A204.1 (cell line): ENCODE measurements around the gene CUBN.

ENCODE experiments used
- FAIRE-seq: peaks from 2 replicates; lab custom pipeline; 2012; peaks lifted over from hg19 to GRCh38; lab: Jason Lieb, UNC

CUBN gene

GRCh38 chr10:17067376-17068264, 62.0 kb downstream of the CUBN start:
- peak; percentile 99 for FAIRE-seq

- no peak for FAIRE-seq
These were observed 62.8 kb downstream of the CUBN start for GRCh38 chr10:17066807-17067206.

GRCh38 chr10:17066000-17066399, 63.6 kb downstream of the CUBN start:
- FAIRE-seq = no peak

- no peak for FAIRE-seq
These were observed 64.3 kb downstream of the CUBN start for GRCh38 chr10:17065273-17065672.

- peak; percentile 25 for FAIRE-seq
These were observed 65.2 kb downstream of the CUBN start for GRCh38 chr10:17064435-17064834.

GRCh38 chr10:17062955-17063484, 66.6 kb downstream of the CUBN start:
- peak; percentile 98 for FAIRE-seq

- FAIRE-seq = no peak
These were observed 67.1 kb downstream of the CUBN start for GRCh38 chr10:17062493-17062892.

- FAIRE-seq = peak; percentile 91
These were observed 67.6 kb downstream of the CUBN start for GRCh38 chr10:17062009-17062408.

- FAIRE-seq = peak; percentile 68
These were observed 68.2 kb downstream of the CUBN start for GRCh38 chr10:17061418-17061817.

- no peak for FAIRE-seq
These were observed 69.3 kb downstream of the CUBN start for GRCh38 chr10:17060289-17060688.

- FAIRE-seq = peak; percentile 74
These were observed 70.4 kb downstream of the CUBN start for GRCh38 chr10:17059197-17059688.

- FAIRE-seq = no peak
These were observed 71.5 kb downstream of the CUBN start for GRCh38 chr10:17058093-17058492.

- no peak for FAIRE-seq
These were observed 72.7 kb downstream of the CUBN start for GRCh38 chr10:17056781-17057428.

GRCh38 chr10:17053513-17053912, 76.1 kb downstream of the CUBN start:
- no peak for FAIRE-seq

- no peak for FAIRE-seq
These were observed 76.5 kb downstream of the CUBN start for GRCh38 chr10:17053061-17053460.

- no peak for FAIRE-seq
These were observed 77.8 kb downstream of the CUBN start for GRCh38 chr10:17051851-17052250.

GRCh38 chr10:17049195-17049594, 80.4 kb downstream of the CUBN start:
- FAIRE-seq = no peak

GRCh38 chr10:17047908-17048307, 81.7 kb downstream of the CUBN start:
- no peak for FAIRE-seq

GRCh38 chr10:17046989-17047388, 82.6 kb downstream of the CUBN start:
- no peak for FAIRE-seq

GRCh38 chr10:17043586-17043985, 86.0 kb downstream of the CUBN start:
- FAIRE-seq = no peak

GRCh38 chr10:17041626-17042520, 87.7 kb downstream of the CUBN start:
- FAIRE-seq = no peak

GRCh38 chr10:17038627-17039026, 91.0 kb downstream of the CUBN start:
- no peak for FAIRE-seq
